Measurements from ENCODE around the gene TMBIM4.
"Not testable (repeated sequence)": the region's sequence is repeated elsewhere in the genome, so short reads cannot be mapped to it uniquely, and the experiment has no call there.

The TMBIM4 gene

GRCh38 chr12:66169221-66170170 lies at the start of gene TMBIM4:
TMBIM4 (minus strand) TSS chr12:66169996; CDS start chr12:66169951, 45 bp downstream.
- DNase-seq, result peak; percentile 37

- no peak for DNase-seq
These were observed 47.6 kb upstream of the TMBIM4 start for GRCh38 chr12:66217342-66217917.

GRCh38 chr12:66213011-66213410 lies 43.2 kb upstream of the TMBIM4 start:
- DNase-seq, result not testable (repeated sequence)

GRCh38 chr12:66211573-66211972 lies 41.8 kb upstream of the TMBIM4 start:
- DNase-seq, result not testable (repeated sequence)

- no peak for DNase-seq
These were observed 41.0 kb upstream of the TMBIM4 start for GRCh38 chr12:66210840-66211239.

GRCh38 chr12:66206141-66206540 lies 36.3 kb upstream of the TMBIM4 start:
- DNase-seq, result no peak

GRCh38 chr12:66203820-66204219 lies 34.0 kb upstream of the TMBIM4 start:
- no peak for DNase-seq

GRCh38 chr12:66199831-66200509 lies 30.2 kb upstream of the TMBIM4 start:
- DNase-seq, result no peak

- no peak for DNase-seq
These were observed 29.3 kb upstream of the TMBIM4 start for GRCh38 chr12:66199141-66199540.

- DNase-seq, result no peak
These were observed 27.7 kb upstream of the TMBIM4 start for GRCh38 chr12:66197495-66197921.

- no peak for DNase-seq
These were observed 27.0 kb upstream of the TMBIM4 start for GRCh38 chr12:66196806-66197205.

- DNase-seq, result no peak
These were observed 25.4 kb upstream of the TMBIM4 start for GRCh38 chr12:66195242-66195641.

- DNase-seq, result no peak
These were observed 24.3 kb upstream of the TMBIM4 start for GRCh38 chr12:66194122-66194521.

- DNase-seq, result no peak
These were observed 21.8 kb upstream of the TMBIM4 start for GRCh38 chr12:66191547-66192126.

GRCh38 chr12:66190519-66191370 lies 20.9 kb upstream of the TMBIM4 start:
- no peak for DNase-seq

- DNase-seq, result no peak
These were observed 20.1 kb upstream of the TMBIM4 start for GRCh38 chr12:66189889-66190288.

- DNase-seq, result no peak
These were observed 19.7 kb upstream of the TMBIM4 start for GRCh38 chr12:66189486-66189843.

- DNase-seq, result no peak
These were observed 19.0 kb upstream of the TMBIM4 start, which contains the start of gene IRAK3 for GRCh38 chr12:66188584-66189485. IRAK3 (plus strand) TSS chr12:66189214; CDS start chr12:66189300, 86 bp downstream.

GRCh38 chr12:66187821-66188220 lies 18.0 kb upstream of the TMBIM4 start:
- no peak for DNase-seq

- DNase-seq, result no peak
These were observed 17.2 kb upstream of the TMBIM4 start for GRCh38 chr12:66187036-66187435.

- not testable (repeated sequence) for DNase-seq
These were observed 15.0 kb upstream of the TMBIM4 start for GRCh38 chr12:66184822-66185221.
